Endothelial cell of umbilical vein (primary cell): Measurements from ENCODE around the gene AMN.

Experiments
- CTCF ChIP-seq, 2 donors: IDR thresholded peaks; 1 replicate in 1 of 2; 2 replicates in 1 of 2; pipeline ENCODE4 v1.5.1; 2011; ENCODE audit warnings: low read length in 2 of 2, mild to moderate bottlenecking in 2 of 2, moderate library complexity in 2 of 2, control low read depth in 1 of 2, inconsistent platforms in 1 of 2, low read depth in 1 of 2; ENCODE audit not compliant: insufficient read depth in 1 of 2; ENCODE audit errors: extremely low read depth in 1 of 2
- POLR2A ChIP-seq: IDR thresholded peaks from 2 replicates; pipeline ENCODE4 v1.6.1; 2012; ENCODE audit warnings: low read depth, mild to moderate bottlenecking, control low read depth, low read length

- TF ChIP-seq CTCF (IDR thresholded peaks at IDR 0.05; ENCODE audit: extremely low read depth in 1 of 2, insufficient read depth in 1 of 2, low read depth in 1 of 2, low read length in 2 of 2) (no peak), POLR2A (no peak)
These were observed 25.0 kb upstream of the AMN start for GRCh38 chr14:102897299-102898027.
